HG03103 (cell line): ENCODE data around the gene G3BP1.
"Not testable (repeated sequence)": the region's sequence is repeated elsewhere in the genome, so short reads cannot be mapped to it uniquely, and the experiment has no call there.

Experiments
- ATAC-seq: cut with Tn5 transposase; IDR thresholded peaks from one replicate; pipeline ENCODE4 v1.9.1; 2021; ENCODE audit warnings: low read depth; ENCODE audit not compliant: unreplicated experiment

Gene G3BP1

DNA sequence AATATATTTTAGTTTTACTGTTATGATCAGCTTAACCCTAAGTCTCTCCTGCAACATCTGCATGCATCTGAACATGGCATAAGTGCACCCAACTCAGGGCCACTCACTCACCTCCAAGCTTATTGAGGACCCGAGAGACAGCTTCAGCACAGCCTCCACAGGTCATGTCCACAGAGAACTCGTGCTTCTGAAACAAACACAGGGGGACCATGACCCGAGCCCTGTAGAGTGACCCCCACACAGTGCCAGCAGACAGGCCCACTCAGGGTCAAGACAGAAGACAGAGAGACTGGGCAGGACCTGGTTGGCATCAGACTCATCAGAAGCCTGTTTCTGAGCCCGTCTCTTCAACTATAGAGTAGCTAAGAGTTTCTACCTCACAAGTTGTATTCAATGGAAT is 20.2 kb upstream of the G3BP1 start:
- ATAC-seq, result no peak

DNA sequence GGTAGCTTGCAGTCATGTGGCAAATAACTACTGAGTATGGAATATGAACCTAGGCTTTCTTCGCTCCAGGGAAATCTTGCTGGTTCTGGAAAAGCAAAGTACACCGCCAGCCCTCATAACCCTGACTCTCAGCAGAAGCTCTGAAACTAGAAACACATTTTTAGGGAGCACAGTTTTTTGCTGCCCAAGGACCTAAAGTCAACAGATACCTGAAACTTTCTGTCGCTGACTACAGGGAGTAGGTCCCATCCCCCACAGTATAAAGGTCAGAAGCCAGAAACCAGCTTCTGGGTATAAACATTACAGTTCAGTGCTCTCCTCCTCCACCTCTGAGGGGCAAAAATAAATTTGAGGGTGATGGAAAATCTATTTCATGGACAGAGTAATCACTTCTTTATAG is 16.4 kb upstream of the G3BP1 start:
- ATAC-seq, result no peak

DNA sequence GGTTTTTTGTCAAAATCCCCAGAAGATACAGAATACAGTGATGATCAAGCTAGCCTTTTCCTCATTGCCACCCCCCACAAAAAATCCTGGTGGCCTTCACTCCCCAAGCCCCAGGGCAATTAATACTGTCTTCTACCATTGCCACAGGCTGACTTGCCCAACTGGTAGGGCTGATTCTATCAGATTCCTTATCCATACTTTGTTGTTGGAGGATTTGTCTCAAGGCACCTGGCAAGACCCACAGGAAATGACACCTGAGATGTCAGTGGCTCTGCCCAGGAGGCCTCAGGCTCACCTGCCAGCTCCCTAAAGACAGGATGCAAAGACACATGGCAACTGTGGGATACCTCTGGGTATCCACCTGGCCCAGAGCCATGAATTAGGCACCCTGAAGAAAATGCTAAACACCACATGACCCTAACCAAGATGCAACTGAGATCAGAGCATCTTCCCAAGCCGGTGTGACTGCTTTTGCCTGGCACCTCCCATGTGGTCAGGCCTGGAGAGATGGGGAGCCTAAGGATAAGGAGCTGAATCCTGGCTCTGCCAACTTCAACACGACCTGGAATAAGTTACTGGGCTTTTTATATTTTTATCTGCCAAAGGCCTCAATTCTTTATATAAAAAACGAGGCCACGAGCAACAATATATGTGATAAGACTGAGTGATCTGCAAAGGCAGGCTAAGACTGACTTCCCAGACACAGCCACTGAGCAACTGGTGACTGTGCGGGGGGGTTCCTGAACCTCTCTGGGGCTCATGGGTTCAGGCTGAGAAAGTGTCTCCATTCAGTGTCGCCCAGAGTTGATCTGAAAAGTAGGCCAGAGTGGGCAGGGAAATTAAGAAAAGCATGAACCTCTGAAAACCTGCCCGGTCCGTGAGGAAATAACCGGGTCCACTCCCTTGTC is 14.3 kb upstream of the G3BP1 start:
- peak; percentile 8 for ATAC-seq

DNA sequence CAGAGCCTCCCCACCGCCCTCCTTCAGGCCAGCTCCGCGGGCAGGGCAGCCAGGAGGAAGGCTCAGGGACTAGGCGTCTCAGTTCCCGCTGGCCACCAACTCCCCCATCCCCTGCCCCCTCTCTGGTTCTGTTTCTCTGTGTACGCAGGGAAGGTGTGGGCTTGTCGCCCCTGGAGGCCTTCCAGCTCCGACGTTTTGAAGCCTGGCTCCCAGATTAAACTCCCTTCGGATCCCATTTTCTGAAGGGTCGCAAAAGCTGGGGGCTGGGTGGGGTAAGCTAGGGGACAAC is 13.7 kb upstream of the G3BP1 start:
- peak; percentile 6 for ATAC-seq

DNA sequence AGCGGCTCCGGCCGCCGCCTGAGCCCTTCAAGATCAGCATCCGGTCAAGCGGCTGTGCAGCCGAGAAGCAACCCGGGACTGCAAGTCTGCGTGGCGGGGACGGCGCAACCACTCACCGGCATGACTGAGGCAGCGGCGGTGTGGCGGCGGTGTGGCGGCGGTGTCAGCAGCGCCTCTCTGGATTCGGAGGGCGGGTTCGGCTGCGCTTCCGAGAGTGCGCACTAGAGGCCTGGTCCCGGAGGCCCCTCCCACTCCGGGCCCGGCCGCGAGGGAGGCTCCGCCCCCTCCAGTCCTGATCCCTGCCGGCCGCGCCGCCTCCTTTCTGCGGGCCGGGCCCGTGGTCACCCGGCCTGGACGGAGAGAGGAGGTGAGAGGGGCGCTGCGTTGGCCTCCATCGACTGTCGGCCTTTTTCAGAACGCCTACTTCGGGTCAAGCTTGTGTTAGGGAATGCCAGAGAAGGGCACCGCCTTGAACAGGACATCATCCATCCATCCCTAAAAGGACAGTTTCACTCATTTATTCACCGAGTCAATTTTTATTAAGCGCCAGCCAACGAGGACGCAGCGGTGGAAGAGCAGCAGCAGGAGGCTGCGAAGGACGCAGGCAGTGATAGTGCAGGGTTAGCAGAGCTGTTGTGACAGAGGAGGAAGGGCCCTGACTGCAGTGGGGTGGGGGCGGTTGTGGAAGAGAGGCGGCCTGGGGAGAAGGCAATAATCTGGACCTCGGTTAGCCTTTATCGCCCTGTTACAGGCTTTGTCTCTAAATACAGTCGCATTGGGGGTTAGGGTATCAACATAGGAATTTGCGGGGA is 13.1 kb upstream of the G3BP1 start, which contains the start of gene ATOX1:
Gene ATOX1 (minus strand): TSS at position 202 of the 812 bp plus-strand sequence. CDS start 80 bp downstream, at position 122.
- peak; percentile 95 for ATAC-seq

DNA sequence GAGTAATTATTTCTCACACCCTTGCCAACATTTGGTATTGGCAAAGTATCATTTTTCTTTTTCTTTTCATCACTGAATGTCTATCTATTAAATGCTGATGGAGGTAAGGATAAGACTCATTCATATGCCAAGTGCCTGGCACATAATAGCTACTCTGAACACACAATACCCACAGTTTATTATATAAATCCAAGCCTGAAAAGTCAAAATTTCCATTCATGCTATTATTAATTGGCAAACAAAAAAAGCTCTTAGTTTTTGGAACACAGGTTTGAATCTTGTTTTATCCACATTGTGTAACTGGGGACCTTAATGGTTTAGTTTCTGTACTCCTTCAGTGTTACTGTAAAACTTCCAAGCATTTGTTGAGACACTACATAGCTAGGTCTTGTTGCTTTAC is 7.0 kb upstream of the G3BP1 start:
- ATAC-seq, result no peak

DNA sequence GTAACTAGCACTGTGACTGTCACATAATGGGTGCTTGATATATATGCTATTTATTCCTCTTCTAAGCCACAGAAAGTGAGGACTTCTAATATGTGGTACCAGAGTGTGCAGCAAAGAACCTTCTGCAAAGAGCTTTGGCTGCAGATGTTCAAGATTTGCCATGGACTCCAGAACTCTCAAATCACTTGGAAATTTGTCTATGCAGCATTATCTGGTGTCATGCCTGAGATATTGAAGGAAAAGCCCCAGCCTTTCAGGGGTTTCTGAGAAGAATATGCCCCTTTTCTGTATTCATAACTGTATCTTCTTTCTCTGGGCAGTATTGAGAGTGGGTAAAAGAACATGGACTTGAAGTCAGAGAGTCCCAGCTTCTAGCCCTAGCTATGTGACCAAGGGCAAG is 4.8 kb upstream of the G3BP1 start:
- no peak for ATAC-seq

DNA sequence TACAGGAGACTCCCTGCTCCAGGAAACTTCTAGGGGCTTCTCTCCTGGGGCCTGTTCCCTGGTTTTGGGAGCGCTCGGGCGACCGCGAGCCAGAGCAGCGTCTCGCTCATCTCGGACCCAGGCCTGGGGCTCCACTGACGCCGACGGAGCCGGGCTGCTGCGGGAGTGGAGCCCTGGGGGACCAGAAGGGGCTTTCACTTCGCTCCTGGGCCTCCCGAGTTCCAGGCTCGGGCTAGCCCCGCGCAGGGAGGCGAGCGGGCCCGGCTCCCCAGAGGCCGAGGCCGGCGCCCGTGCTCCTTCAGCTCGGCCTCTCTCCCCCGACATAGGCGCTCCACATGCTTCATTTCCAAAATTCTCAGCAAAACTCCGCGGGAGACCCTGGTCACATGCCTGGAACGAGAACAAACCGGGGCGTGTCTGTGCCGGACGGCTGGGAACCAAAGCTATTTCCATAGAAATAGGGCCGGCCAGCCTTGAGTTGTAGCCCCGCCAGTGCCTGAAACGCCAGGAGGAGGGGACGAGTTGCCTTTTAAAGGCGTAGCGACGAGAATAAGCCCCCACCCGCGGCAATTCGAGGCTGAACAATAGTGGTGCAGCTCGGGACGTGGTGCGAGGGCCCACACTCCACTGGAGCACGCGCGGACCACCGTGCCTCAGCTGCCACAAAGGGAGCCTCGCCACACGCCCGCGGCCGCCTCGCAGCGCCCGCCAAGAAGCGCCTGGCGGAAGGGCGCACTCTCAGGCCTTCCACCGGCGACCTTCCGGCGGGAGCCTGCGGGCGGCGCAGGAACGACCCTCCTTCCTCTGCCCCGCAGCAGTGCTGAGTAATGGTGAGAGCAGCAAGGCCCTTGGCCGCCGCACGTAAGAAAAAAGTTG is 1.1 kb upstream of the G3BP1 start:
- peak; percentile 17 for ATAC-seq

DNA sequence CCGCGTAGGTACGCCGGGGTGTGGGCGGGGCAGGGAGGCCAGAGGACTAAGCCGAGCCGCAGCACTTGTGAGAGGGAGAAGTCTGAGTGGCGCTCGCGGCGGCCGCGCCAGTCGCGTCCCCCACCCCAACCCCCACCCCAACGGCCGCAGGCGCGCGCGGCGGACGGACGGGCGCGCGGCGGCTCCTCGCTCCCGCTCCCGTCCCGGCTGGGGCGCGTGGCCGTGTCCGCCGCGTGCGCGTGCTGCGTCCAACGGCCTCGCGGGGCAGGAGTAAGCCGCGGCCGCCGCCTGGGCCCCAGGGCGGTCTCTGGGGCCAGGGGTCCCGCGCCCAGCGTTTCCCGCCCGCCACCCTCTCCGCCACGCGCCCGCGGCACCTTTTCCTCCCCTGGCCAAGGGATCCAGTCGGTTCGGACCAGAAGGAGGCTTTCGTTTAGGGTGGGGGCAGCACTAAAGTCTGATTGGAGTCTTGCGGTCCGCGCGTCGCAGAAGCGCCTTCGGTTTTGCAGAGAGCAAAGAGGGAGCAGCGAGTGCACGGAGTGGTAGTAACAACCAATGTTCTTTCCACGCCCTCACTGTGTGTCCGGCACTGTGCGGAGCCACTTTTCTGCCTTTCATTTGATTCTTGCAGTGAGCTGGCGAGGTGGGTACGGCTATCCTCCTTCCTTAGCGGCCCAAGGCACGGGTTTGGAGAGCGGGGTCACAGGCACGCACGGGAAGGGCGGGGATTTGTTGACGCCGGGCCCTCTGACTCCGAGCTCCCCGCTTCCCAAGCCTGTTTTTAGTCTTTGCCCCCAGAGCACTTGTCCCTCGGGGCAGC is 483 bp downstream of the G3BP1 start:
- ATAC-seq, result no peak

DNA sequence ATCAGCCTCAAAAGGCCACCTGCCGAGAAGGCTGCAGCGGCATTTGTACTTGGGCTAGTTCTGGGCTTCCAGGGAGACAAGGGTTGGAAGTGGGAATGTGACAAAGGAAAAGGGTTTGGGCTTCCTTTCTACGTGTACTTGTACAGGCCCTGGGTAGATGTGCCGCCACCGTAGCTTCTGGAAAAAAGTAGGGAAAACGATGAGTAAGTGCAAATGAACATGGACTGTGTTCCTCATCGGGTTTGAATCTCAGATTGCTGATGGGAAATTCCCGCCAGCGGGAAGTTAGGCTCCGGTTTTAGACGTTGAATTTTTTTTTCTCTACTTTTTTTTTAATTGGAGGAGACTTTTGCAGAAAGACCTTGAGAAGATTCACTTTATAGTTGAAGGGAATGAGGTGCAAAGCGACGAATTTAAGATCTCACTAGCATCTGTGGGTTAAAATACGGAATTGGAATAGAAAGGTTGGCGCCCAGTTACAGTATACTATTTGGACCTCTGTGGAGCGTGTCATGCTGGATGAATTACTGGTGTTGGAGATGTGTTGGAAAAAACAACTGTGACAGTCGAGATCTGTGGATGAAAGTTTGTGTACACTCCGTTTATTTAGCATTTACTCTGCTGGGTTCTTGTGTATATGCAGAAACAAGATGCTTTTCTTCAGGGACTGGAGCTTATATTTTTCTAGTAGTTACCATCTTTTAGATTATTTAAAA is 1.2 kb downstream of the G3BP1 start:
- no peak for ATAC-seq

DNA sequence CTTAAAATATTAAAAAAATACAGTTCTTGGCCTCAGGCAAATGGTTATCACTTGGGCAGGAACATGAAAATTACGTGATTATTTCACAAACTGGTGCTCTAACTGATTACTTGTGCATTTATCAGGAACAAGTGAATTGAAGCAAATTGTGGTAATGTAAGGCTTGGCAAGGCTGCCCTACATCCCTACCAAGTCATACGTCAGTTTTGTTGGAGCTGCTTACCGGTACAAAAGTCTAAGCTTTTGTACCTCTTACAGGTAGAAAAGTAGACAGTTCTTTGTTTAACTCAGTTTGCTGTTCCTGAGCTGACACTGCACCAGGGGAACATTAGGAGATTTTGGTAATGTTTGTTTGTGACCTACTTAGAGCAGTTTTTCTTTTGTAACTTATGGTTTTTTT is 2.2 kb downstream of the G3BP1 start:
- no peak for ATAC-seq

DNA sequence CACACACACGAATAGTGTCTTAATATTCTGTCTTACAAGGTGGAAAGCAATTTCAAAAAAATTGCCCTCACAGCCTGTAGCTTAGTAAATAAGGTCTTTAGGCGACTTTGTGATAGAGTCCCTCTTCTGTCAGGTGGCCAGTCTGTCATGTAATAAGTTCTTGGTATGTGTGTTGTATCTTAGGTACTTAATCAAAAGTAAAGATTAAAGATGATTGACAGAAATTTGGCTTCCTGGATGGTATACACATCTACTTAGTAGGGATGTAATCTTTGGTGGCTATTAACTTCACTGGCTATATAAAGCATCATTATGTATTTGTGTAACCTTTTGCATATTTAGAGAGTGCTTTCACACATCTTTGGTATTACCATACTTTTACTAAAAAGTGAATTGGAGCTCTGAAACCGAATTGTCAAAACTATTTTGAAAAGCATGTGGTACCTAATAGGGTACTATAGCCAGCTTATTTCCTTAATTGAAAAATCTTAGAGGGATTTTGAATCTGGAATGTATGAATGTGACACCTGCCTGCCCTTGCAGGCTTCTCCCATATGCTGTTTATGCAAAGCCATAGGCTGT is 3.4 kb downstream of the G3BP1 start:
- ATAC-seq, result no peak

DNA sequence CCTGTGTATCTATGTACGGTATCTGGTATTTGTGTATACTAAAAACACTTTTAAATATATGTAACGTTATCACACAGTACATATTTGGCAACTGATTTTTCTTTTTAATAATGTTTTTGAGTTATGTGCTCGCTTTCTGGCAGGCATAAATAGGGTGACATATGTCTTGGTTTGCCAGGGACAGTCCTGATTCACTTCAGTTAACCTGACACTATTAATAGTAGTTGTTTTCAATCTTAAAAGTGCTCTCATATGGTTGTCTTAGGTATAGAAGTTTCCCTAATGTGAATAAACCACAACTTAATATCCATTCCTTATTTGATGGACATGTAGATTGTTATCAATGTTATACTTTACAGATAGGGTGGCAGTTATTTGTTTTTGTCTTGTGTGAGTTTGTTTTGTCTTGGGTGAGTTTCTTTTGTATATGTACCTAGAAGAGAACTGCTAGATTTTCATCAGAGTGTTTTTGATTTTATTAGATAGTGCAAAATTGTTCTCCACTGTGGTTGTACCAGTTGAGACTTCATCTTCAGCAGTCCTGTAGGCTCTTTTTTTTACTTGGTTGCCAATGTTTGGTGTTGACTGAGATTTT is 7.9 kb downstream of the G3BP1 start:
- ATAC-seq, result no peak

DNA sequence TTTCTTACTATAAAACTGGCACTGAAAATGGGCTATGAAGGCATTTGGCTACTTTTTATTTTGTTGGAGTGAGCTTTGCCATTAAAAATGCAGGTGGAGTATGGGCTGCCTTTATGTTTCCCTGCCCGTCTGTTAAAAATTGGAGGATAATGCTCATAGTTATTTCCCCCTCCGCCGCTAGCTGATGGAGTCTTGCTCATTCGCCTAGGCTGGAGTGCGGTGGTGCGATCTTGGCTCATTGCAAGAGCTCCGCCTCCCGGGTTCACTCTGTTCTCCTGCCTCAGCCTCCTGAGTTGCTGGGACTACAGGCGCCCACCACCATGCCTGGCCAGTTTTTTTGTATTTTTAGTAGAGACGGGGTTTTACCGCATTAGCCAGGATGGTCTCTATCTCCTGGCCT is 8.6 kb downstream of the G3BP1 start:
- no peak for ATAC-seq

DNA sequence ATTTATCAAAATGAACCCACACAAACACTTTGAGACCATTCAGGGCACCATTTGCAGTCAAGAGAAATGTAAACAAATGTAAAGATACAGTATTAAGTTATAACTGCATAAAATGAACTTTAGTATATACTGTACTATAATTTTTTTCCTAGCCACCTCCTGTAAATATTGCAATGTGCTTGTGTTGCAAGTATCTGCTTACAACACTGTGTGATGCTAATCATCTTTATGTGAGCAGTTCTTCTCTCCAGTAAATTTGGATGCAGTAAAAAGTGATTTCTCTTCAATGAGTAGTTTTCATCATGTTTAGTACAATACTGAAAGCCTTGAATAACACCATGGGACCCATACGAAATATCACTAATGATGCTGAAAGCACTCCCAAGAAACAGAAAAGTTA is 9.4 kb downstream of the G3BP1 start:
- ATAC-seq, result no peak

DNA sequence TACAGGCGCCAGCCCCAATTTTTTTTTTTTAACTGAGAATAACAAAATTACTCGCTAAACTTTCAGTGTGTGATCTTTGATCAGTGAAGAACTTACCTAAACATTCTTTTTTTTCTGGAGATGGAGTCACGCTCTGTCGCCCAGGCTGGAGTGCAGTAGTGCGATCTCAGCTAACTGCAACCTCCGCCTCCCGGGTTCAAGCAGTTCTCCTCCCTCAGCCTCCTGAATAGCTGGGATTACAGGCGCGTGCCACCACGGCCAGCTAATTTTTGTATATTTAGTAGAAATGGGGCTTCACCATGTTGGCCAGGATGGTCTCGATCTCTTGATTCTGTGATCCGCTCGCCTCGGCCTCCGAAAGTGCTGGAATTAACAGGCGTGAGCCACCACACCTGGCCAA is 11.9 kb downstream of the G3BP1 start:
- ATAC-seq, result not testable (repeated sequence)

DNA sequence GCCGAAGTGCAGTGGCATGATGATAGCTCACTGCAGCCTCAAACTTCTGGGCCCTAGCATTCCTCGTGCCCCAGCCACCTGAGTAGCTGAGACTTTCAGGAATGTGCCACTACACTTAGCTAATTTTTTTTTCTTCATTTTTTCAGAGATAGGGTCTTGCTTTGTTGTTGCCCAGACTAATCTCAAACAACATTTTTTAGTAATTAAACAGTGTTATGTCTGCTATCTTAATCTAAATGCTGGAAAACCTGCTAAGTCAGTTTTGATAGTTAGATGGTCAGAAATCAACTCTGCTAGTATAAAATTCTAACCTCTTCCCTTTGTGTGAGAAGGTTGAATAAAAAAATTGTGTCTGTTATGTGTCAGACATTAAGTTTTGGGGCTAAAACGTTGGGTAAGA is 12.4 kb downstream of the G3BP1 start:
- ATAC-seq, result no peak

DNA sequence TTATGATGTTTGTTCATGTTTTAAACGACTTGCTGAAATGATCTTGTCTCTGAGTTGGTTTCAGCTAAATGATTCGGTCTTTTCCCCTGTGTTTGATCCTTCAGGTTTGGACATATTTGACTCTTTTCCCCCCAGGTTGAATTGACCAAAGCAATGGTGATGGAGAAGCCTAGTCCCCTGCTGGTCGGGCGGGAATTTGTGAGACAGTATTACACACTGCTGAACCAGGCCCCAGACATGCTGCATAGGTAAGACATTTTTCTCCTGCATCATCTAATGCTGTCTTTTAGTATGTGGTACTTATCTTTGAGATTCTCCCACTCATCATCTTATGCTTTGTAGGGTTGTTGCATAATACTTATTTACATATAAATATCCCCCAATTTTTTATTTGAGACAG is 14.7 kb downstream of the G3BP1 start:
- no peak for ATAC-seq

DNA sequence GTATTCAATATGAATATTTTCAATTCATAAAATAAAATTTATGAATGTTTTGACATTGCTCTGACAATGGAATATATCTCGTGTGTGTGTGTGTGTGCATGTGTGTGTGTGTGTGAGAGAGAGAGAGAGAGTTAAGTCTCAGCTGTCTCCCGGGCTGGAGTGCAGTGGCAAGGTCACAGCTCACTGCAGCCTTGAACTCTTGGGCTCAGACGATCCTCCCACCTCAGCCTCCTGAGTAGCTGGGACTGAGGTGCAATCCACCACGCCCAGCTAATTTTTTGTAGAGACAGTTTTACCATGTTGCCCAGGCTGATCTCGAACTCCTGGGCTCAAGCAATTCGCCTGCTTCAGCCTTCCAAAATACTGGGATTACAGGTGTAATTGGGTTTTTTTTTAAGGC is 16.1 kb downstream of the G3BP1 start:
- ATAC-seq, result no peak
